ENCODE data around the gene NFYA. TPM values are rescaled to one million over a fixed set of nuclear protein-coding genes. Genes with fewer than 3 reads are reported as not detected.
A peak's percentile ranks its signal among the peaks of the same experiment; 100 is the strongest.

Gene NFYA
- total RNA-seq, 1 donor from 2014 or later, result 33.3 TPM

DNA sequence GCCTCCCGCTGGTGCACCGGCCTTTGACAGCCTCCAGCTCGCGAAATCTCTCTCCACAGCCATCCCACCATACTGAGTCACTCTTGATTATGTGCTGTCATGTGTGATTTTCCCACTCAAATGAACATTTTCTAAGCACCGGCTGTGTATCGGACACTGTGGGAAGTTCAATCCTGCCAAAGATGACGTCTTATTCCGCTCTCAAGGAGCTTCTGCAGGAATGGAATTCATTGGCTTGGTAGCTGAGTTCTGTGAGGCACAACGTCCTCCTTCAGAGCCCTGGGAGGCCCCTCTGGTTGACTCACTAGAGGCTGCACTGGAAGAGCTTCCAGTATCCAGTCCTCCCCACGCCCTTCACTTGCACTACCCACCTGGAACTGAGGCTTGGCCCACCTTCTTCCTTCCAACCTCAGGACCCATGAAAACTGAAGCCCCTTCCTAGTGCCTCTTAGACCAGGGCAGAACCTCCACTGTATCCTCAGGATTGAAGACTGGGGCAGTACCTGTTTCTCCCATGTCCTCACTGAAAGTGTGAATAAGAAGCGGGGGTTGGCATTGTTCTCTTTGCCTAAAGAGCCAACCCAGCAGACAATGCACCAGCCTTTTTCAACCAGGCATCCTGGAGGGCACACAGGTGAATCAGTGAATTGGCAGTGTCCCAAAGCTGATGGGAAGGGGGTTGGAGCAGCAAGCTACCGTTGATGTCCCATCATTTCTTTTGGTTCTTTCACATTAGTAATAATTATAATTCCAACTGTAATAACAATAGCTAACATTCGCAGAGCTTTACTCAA is 35.5 kb upstream of the NFYA start:
- no peak for DNase-seq (ENCODE audit: low read depth)
- Histone ChIP-seq H3K36me3 (ENCODE audit: control insufficient read depth, insufficient read depth, low read length) (no peaks in the 10 kb centered on the region), H3K4me3 (ENCODE audit: low read depth, low read length) (no peak overlapping the region), H3K27me3 (ENCODE audit: control insufficient read depth, insufficient read depth, low read length) (no peaks in the 10 kb centered on the region)
- TF ChIP-seq, protein P1, sequence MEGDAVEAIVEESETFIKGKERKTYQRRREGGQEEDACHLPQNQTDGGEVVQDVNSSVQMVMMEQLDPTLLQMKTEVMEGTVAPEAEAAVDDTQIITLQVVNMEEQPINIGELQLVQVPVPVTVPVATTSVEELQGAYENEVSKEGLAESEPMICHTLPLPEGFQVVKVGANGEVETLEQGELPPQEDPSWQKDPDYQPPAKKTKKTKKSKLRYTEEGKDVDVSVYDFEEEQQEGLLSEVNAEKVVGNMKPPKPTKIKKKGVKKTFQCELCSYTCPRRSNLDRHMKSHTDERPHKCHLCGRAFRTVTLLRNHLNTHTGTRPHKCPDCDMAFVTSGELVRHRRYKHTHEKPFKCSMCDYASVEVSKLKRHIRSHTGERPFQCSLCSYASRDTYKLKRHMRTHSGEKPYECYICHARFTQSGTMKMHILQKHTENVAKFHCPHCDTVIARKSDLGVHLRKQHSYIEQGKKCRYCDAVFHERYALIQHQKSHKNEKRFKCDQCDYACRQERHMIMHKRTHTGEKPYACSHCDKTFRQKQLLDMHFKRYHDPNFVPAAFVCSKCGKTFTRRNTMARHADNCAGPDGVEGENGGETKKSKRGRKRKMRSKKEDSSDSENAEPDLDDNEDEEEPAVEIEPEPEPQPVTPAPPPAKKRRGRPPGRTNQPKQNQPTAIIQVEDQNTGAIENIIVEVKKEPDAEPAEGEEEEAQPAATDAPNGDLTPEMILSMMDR (IDR thresholded peaks at IDR 0.05; ENCODE audit: insufficient read depth, low read length, poor library complexity, severe bottlenecking), result no peak

DNA sequence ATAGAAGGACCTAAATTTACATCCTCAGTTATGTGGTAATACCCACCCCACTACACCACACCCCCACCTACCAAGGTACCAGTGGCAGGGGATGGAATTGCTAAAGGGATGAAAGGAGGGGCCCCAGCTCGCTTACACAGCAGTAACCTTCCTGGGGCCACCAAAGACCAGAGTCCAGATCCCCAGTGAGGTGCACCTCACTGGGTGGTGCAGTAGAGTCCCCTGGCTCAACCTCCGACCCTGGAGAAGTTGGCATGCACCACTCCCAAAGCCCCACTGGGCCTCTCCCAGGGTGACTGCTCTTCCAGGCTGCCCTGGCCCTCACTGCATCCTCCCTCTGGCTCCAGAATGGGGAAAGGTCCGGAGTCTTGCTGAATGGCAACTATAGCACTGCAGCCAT is 34.6 kb upstream of the NFYA start:
- H3K36me3 ChIP-seq (ENCODE audit: control insufficient read depth, insufficient read depth, low read length), result no peaks in the 10 kb centered on the region
- TF ChIP-seq, protein P1 (IDR thresholded peaks at IDR 0.05; ENCODE audit: insufficient read depth, low read length, poor library complexity, severe bottlenecking), result no peak
- no peak for DNase-seq (ENCODE audit: low read depth)
- H3K4me3 ChIP-seq (ENCODE audit: low read depth, low read length), result peak overlapping the region; percentile 31
- H3K27me3 ChIP-seq (ENCODE audit: control insufficient read depth, insufficient read depth, low read length), result no peaks in the 10 kb centered on the region

DNA sequence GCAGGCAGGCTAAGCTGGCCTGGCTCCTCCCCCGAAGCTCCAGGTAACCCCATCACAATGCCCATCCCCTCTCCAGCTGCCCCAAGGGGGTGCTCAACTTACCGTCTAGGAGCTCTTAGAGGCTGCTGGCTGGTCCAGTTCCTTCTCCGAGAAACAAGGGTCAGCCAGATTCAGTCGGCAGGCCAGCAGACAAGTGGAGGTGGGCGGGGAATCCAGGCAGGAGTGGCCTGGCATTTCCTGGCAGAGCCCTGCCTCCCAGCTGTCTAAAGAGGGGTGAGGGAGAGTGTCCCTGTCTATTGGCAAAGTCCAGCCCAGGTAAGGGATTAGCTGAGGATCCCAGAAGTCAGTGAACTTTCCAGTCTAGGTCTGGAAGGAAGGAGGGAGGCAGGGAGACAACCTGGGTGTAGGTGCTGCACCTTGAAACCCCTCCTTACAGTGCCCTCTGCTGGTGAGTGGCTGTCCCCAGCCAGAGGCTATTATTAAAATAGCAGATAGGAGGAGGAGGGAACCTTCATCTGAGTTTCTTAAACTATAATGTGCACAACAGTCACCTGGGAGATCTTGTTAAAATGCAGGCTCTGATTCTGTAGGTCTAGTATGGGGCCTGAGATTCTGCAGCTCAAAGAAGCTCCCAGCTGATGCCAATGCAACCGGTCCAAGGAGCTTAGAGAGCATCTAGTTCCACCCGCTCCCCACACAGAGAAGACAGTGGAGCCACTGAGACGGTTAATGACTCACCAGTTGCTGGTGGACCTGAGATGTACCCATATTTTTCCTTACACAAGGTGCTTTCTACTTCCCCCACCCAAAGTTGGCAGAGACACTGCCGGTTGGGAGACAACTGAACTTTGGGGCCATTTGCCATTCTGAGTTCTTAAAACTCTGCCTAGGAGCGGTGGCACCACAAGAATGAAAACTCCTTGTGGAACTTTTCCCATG is 33.4 kb upstream of the NFYA start, which contains the start of gene UNC5CL:
Gene UNC5CL (minus strand): TSS at position 162 of the 939 bp plus-strand sequence. CDS start 4,147 bp downstream, outside the sequence.
- TF ChIP-seq, protein P1 (IDR thresholded peaks at IDR 0.05; ENCODE audit: insufficient read depth, low read length, poor library complexity, severe bottlenecking), result peak; percentile 77
- Histone ChIP-seq H3K4me3 (ENCODE audit: low read depth, low read length) (peak within 1 kb of the TSS; percentile 31), H3K27me3 (ENCODE audit: control insufficient read depth, insufficient read depth, low read length) (no peaks in the 10 kb centered on the region), H3K36me3 (ENCODE audit: control insufficient read depth, insufficient read depth, low read length) (no peaks in the 10 kb centered on the region)
- DNase-seq (ENCODE audit: low read depth), result no peak

DNA sequence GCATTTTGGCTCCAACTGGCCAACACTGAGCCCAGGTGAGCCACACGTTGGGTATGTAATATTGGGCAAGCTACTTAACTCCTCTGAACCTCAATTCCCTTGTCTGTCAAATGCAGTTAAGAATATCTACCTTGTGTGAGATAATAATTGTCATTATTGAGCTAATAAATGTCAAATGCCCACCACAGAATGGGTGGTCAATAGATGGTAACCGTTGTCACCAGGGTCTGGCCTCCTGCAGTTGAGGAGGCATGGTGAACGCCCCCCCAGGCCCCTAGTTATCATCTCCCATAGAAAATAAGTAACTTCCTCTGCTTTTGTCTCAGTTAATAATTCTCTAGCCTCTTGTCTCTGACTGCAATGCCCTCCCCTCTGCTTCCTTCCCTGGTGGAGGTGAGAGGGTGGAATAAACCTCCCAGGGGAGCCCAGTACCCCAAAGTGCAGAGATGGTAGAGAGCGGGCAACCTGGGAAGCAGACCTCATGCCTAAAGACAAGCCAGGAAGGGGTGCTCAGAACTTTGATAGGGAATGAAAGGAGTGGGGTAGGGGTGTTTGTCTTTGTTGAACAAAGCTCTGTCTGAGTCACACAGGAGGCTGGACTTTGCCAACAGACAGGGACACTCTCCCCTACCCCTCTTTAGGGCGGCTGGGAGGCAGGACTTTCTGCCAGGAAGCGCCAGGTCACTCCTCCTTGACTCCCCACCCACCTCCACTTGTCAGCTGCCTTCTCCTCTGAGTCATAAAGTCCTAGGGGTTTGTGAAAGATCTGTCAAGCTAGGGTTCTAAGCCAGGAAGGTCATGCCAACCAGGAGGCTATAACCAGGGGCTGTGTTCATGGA is 32.5 kb upstream of the NFYA start:
- no peaks in the 10 kb centered on the region for H3K36me3 ChIP-seq (ENCODE audit: control insufficient read depth, insufficient read depth, low read length)
- DNase-seq (ENCODE audit: low read depth), result peak; percentile 82

More for the DNA sequence above, 32.5 kb upstream of the NFYA start:
- TF ChIP-seq, protein P1 (IDR thresholded peaks at IDR 0.05; ENCODE audit: insufficient read depth, low read length, poor library complexity, severe bottlenecking), result no peak
- Histone ChIP-seq H3K4me3 (ENCODE audit: low read depth, low read length) (no peak overlapping the region), H3K27me3 (ENCODE audit: control insufficient read depth, insufficient read depth, low read length) (no peaks in the 10 kb centered on the region)
